Testis (tissue), 3 donors: ENCODE results near the gene TTLL11. TPM values are rescaled to one million over a fixed set of nuclear protein-coding genes. Genes with fewer than 3 reads are reported as not detected.

ENCODE experiments used
- DNase-seq: peaks from one replicate; pipeline ENCODE4 v3.0.0-alpha.2; 2019
- H3K27ac ChIP-seq, 2 donors: fragments of 200-600 bp; sonication (generic); one replicate each; pipeline ENCODE4 v1.5.1; 2019
- H3K27me3 ChIP-seq: fragments of 200-600 bp; sonication (generic); one replicate; pipeline ENCODE4 v1.5.1; 2019
- H3K36me3 ChIP-seq: fragments of 200-600 bp; sonication (generic); one replicate; pipeline ENCODE4 v1.5.1; 2017; ENCODE audit warnings: low read depth; ENCODE audit errors: missing control alignments
- H3K4me1 ChIP-seq: fragments of 200-600 bp; sonication (generic); one replicate; pipeline ENCODE4 v1.5.1; 2019
- H3K4me3 ChIP-seq, 2 donors: fragments of 200-600 bp; sonication (generic); one replicate each; pipeline ENCODE4 v1.5.1; 2017 to 2019
- H3K9me3 ChIP-seq: fragments of 200-600 bp; sonication (generic); one replicate; pipeline ENCODE4 v1.5.1; 2017
- POLR2A ChIP-seq: fragments of 450-650 bp; IDR thresholded peaks from one replicate; pipeline ENCODE4 v1.6.1; 2017; ENCODE audit warnings: antibody characterized with exemption, mild to moderate bottlenecking, moderate library complexity
- WGBS, 2 donors: methylation state at CpG; one replicate each; pipeline ENCODE4 v1.1.5; 2018; 5-methylcytosine and 5-hydroxymethylcytosine counted together
- intact Hi-C: fragments of 100-400 bp; cut with DNase I; formaldehyde crosslinking; loops from one replicate; pipeline ENCODE4 v1.15.1; 2023; ENCODE audit warnings: low total_unique reads
- polyA plus RNA-seq: library from polyadenylated mRNA; stranded (reverse); fragments of 350-450 nt; fragmentation: Illumina TruSeq; extraction: RNeasy Lipid Tissue Mini Kit (QIAGEN cat#74804); gene quantifications from one replicate; pipeline ENCODE4 v1.2.3, GENCODE V29; 2014; ENCODE audit warnings: low read depth, low replicate concordance; ENCODE audit not compliant: insufficient read depth
- total RNA-seq, 2 donors: library from RNA; depleted of rRNA; stranded (reverse); fragments of >200 nt; gene quantifications; one replicate each; pipeline ENCODE4 v1.2.3, GENCODE V29; 2016
- TF ChIP-seq, protein P1 (sequence below), 3 experiments: fragments of 450-650 bp in 2 of 3; fragments of 200-600 bp in 1 of 3; sonication (generic) in 1 of 3; IDR thresholded peaks; one replicate each; pipeline ENCODE4 v1.5.1; 2016 to 2019; ENCODE audit warnings: antibody characterized with exemption in 3 of 3, mild to moderate bottlenecking in 2 of 3, moderate library complexity in 1 of 3

Gene TTLL11
- total and polyA plus RNA-seq, 3 donors from 2014 or later, result 17.8 to 36.5 (median 19.8) TPM

DNA sequence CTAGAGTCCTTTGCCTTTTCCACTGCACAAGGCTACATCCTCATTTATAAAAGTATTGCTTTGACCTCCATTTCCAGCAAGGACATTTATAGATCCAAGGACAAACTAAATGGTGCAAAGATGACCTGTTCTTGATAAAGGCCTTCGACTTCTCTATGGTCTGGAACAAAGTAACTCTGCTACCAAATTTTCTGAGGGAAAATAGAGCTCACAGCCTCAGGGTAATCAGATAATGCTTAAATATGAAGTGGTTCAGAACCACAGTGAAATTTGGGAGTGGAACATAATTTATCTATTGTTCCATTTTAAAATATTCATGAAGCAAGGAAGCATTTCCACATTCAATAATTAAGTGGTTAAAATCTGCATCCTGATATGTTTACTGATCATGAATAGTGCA lies 137.5 kb downstream of the TTLL11 start:
- no peak for DNase-seq
- Histone ChIP-seq H3K27ac (peak overlapping the region in 1 of 2 donors; percentile 0), H3K36me3 (no peaks in the 10 kb centered on the region), H3K4me3 (no peak overlapping the region), H3K9me3 (no peaks in the 10 kb centered on the region), H3K4me1 (peaks cover 21% of the 10 kb centered on the region), H3K27me3 (no peaks in the 10 kb centered on the region)
- 45 to 48% methylated on average over 1 of the region's 1 CpG for WGBS, 2 donors
- TF ChIP-seq POLR2A, result no peak
- TF ChIP-seq, protein P1, sequence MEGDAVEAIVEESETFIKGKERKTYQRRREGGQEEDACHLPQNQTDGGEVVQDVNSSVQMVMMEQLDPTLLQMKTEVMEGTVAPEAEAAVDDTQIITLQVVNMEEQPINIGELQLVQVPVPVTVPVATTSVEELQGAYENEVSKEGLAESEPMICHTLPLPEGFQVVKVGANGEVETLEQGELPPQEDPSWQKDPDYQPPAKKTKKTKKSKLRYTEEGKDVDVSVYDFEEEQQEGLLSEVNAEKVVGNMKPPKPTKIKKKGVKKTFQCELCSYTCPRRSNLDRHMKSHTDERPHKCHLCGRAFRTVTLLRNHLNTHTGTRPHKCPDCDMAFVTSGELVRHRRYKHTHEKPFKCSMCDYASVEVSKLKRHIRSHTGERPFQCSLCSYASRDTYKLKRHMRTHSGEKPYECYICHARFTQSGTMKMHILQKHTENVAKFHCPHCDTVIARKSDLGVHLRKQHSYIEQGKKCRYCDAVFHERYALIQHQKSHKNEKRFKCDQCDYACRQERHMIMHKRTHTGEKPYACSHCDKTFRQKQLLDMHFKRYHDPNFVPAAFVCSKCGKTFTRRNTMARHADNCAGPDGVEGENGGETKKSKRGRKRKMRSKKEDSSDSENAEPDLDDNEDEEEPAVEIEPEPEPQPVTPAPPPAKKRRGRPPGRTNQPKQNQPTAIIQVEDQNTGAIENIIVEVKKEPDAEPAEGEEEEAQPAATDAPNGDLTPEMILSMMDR (IDR thresholded peaks at IDR 0.05), result no peak
- intact Hi-C loops, result no loop called here

GRCh38 chr9:121954477-121955140 lies 138.5 kb downstream of the TTLL11 start:
- intact Hi-C loops, result no loop called here
- TF ChIP-seq, protein P1 (IDR thresholded peaks at IDR 0.05), result peak in 1 of 3 experiments; percentile 19
- no peak for TF ChIP-seq POLR2A
- Histone ChIP-seq H3K27me3 (no peaks in the 10 kb centered on the region), H3K4me3 (no peak overlapping the region), H3K9me3 (no peaks in the 10 kb centered on the region), H3K27ac (peak overlapping the region; percentile 37 to 52), H3K4me1 (peaks cover 21% of the 10 kb centered on the region), H3K36me3 (no peaks in the 10 kb centered on the region)
- 35 to 46% methylated on average over 7 of the region's 7 CpGs for WGBS, 2 donors
- peak; percentile 96 for DNase-seq

DNA sequence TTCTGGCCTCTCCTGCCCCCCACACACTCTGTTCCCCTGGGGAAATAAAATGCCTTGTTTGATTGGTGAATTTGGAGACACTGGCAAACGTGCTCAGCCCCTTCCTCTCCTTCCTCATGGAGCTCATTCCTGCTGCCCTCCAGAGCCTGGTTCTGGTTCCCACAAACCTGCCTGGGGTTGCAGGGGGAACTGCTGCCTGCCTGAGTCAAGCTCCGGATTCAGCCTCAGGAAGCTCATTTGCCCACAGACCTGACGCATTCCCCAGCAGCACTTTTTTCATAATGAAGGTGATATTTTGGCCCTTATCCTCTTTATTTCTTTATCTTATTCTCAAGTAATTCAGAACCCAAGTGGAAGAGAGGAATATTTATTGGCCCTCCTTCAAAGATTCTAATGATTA lies 140.5 kb downstream of the TTLL11 start:
- H3K4me1 ChIP-seq, result peaks cover 21% of the 10 kb centered on the region
- intact Hi-C loops, result no loop called here
- H3K4me3 ChIP-seq, result no peak overlapping the region
- no peaks in the 10 kb centered on the region for H3K27me3 ChIP-seq
- H3K36me3 ChIP-seq, result no peaks in the 10 kb centered on the region
- no peak overlapping the region for H3K27ac ChIP-seq
- no peaks in the 10 kb centered on the region for H3K9me3 ChIP-seq
- no peak for DNase-seq
- 72 to 78% methylated on average over 3 of the region's 3 CpGs for WGBS, 2 donors
- TF ChIP-seq, protein P1 (IDR thresholded peaks at IDR 0.05), result no peak
- TF ChIP-seq POLR2A, result no peak

DNA sequence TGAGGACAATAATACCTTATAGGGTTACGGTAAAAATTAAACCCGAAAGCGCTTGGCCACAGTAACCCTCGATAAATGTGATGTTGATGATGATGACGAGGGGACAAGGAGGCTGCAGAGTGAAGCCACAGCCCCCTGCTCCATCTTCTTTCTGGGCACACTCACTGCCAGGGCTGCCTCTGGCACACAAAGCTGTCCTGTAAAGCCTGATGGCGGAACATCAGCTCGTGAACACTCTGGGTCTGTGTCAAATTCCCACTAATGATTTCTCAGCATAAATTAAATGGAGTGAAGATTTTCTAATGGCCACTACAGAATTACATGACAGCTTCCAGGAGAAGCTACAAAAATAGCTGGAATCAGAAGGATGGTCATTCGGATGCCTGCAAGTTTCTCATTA lies 142.2 kb downstream of the TTLL11 start:
- H3K27ac ChIP-seq, result no peak overlapping the region
- TF ChIP-seq, protein P1 (IDR thresholded peaks at IDR 0.05), result no peak
- TF ChIP-seq POLR2A, result no peak
- 83 to 91% methylated on average over 8 of the region's 8 CpGs for WGBS, 2 donors
- H3K4me3 ChIP-seq, result no peak overlapping the region
- H3K36me3 ChIP-seq, result no peaks in the 10 kb centered on the region
- H3K9me3 ChIP-seq, result no peaks in the 10 kb centered on the region
- H3K4me1 ChIP-seq, result peaks cover 19% of the 10 kb centered on the region
- intact Hi-C loops, result no loop called here
- H3K27me3 ChIP-seq, result no peaks in the 10 kb centered on the region
- no peak for DNase-seq

DNA sequence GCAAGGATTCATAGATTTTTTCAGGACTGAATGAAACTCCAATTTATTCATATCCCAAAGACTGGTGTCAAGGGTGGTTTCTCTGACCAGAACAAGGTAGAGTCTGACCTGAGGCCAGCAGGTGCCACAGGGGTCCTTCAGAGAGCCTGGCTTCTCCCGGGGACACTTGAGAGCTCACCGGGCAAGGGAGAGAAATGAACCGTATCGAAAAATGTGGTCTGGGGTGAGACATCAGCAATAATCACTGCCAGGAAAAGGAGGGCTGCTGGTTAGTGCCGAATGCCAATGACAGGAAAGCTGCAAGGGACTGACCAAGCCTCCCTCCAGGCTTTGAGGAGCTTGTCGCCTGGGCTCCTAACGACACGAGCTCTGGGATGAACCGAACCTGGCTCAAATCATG lies 142.7 kb downstream of the TTLL11 start:
- TF ChIP-seq, protein P1 (IDR thresholded peaks at IDR 0.05), result no peak
- TF ChIP-seq POLR2A, result no peak
- H3K27me3 ChIP-seq, result no peaks in the 10 kb centered on the region
- H3K4me3 ChIP-seq, result no peak overlapping the region
- no peaks in the 10 kb centered on the region for H3K36me3 ChIP-seq
- H3K27ac ChIP-seq, result no peak overlapping the region
- 88 to 95% methylated on average over 8 to 9 of the region's 9 CpGs for WGBS, 2 donors
- peaks cover 15% of the 10 kb centered on the region for H3K4me1 ChIP-seq
- DNase-seq, result no peak
- H3K9me3 ChIP-seq, result no peaks in the 10 kb centered on the region
- intact Hi-C loops, result no loop called here
